ENCODE data around the gene PCGF2. TPM values are rescaled to one million over a fixed set of nuclear protein-coding genes. Genes with fewer than 3 reads are reported as not detected.

PCGF2 gene
- polyA plus RNA-seq, 3 donors, result 0.60 TPM; not detected in 2

DNA sequence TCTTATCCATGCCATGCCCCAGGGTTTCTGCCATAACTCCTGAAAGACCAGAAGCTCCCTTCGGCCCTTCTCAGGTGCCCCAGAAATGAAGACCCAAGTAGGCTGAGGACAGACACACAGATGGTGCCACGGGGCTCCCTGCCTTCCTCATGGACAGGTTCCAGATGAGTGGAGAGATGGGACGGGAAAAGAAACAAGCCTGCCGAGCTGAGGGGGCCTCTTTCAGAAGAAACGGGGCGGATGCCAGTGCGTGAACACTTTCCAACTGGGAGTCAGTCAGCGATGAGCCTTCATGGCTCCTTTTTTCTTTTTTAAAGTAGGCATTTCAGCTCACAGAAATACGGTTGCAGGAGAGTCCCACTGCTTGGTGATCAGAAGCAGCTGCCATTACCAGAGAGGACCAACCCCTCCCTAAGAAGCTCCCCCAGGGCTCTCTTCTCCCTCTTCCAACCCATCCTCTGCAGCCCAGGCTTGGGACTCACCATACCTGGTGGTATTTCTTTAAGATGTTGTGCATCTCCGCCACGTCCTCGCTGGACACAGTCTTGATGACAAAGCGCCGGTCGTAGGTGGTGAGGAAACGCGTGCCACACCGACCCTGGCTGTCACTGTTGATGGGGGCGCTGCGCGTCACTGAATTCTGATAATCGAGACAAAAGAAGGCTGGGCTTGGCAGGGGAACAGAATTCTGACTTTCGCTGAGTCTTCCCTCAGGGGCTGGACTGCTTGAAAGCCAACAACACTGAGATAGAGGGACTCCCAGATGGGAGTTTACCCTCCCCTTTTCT is 32.0 kb upstream of the PCGF2 start:
- H2AFZ ChIP-seq (ENCODE audit: insufficient read depth, low read depth, low read length, poor library complexity, severe bottlenecking), result no peak overlapping the region
- H3K4me3 ChIP-seq (replicated peaks in 1 of 3; ENCODE audit: low read depth in 2 of 3, low read length in 3 of 3), result no peak overlapping the region
- no peaks in the 10 kb centered on the region for H3K27me3 ChIP-seq (ENCODE audit: control insufficient read depth in 2 of 2, insufficient read depth in 2 of 2, low read length in 2 of 2)
- Mint-ChIP-seq H3K27ac (peak overlapping the region in 2 of 7 donors; percentile 43 to 62), H3K36me3 (peaks cover 77 to 100% of the 10 kb centered on the region in 2 donors), H3K4me1 (no peaks in the 10 kb centered on the region), H3K4me3 (no peak overlapping the region), H3K27me3 (ENCODE audit: low read depth in 3 of 3) (no peaks in the 10 kb centered on the region), H3K9me3 (no peaks in the 10 kb centered on the region)
- intact Hi-C loops (cut with micrococcal nuclease), result no loop called here
- TF ChIP-seq, protein P1, sequence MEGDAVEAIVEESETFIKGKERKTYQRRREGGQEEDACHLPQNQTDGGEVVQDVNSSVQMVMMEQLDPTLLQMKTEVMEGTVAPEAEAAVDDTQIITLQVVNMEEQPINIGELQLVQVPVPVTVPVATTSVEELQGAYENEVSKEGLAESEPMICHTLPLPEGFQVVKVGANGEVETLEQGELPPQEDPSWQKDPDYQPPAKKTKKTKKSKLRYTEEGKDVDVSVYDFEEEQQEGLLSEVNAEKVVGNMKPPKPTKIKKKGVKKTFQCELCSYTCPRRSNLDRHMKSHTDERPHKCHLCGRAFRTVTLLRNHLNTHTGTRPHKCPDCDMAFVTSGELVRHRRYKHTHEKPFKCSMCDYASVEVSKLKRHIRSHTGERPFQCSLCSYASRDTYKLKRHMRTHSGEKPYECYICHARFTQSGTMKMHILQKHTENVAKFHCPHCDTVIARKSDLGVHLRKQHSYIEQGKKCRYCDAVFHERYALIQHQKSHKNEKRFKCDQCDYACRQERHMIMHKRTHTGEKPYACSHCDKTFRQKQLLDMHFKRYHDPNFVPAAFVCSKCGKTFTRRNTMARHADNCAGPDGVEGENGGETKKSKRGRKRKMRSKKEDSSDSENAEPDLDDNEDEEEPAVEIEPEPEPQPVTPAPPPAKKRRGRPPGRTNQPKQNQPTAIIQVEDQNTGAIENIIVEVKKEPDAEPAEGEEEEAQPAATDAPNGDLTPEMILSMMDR (IDR thresholded peaks at IDR 0.05), result no peak
- no peak for DNase-seq
- no peaks in the 10 kb centered on the region for H4K20me1 ChIP-seq (ENCODE audit: insufficient read depth, low read length)
- H3K9me3 ChIP-seq (replicated peaks in 1 of 2; ENCODE audit: control insufficient read depth in 1 of 2, insufficient read depth in 1 of 2, low read length in 2 of 2), result no peaks in the 10 kb centered on the region
- H3K27ac ChIP-seq (ENCODE audit: low read depth in 1 of 2, low read length in 2 of 2), result no peak overlapping the region
- H3K9ac ChIP-seq (ENCODE audit: insufficient read depth, low read length, poor library complexity, severe bottlenecking), result no peak overlapping the region
- peaks cover 93 to 100% of the 10 kb centered on the region in 2 donors for H3K36me3 ChIP-seq (replicated peaks in 1 of 2; ENCODE audit: control insufficient read depth in 1 of 2, insufficient read depth in 2 of 2, low read length in 2 of 2)
- no peaks in the 10 kb centered on the region for H3K4me1 ChIP-seq (ENCODE audit: control insufficient read depth in 1 of 2, insufficient read depth in 2 of 2, low read length in 2 of 2)
- 96% methylated on average over 18 of the region's 23 CpGs for WGBS (ENCODE audit: insufficient coverage)
- H3K4me2 ChIP-seq (replicated peaks; ENCODE audit: extremely low read depth, low read length, poor library complexity, severe bottlenecking), result no peak overlapping the region
- H3K79me2 ChIP-seq (ENCODE audit: insufficient read depth, low read length), result no peaks in the 10 kb centered on the region

DNA sequence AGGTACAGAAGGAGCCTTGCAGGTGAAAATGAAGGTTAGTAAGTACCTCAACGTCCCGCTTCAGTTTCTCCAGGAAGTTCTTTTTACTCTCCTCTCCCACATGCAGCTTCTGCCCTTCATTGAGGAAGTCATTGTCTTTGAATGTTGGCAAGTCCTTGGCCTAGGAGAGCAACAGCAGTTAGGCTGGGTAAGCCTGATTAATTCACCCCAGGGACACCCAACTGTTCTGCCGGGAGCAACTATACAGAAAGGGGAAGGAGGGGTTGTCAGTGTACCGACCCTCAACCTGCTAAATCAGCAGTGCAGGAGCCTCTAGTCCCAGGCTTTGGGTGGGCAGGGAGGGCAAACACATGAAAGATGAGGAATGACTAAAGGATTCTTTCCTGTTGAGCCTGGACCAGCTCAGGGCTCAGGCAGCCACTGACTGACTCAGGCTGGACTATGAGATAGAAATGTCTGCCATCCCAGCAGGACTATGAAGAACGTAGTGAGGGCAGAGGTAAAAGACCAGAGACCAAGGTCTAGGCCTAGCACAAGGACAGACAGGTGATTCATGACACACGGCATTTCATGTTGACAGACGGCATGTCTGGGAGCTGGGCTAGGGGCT is 29.6 kb upstream of the PCGF2 start:
- H3K4me3 Mint-ChIP-seq, result no peak overlapping the region
- no peak for DNase-seq
- peak overlapping the region in 1 of 7 donors; percentile 55 for H3K27ac Mint-ChIP-seq
- Histone ChIP-seq H3K27me3 (ENCODE audit: control insufficient read depth in 2 of 2, insufficient read depth in 2 of 2, low read length in 2 of 2) (no peaks in the 10 kb centered on the region), H3K9ac (ENCODE audit: insufficient read depth, low read length, poor library complexity, severe bottlenecking) (no peak overlapping the region), H3K4me1 (ENCODE audit: control insufficient read depth in 1 of 2, insufficient read depth in 2 of 2, low read length in 2 of 2) (no peaks in the 10 kb centered on the region), H2AFZ (ENCODE audit: insufficient read depth, low read depth, low read length, poor library complexity, severe bottlenecking) (no peak overlapping the region), H3K9me3 (replicated peaks in 1 of 2; ENCODE audit: control insufficient read depth in 1 of 2, insufficient read depth in 1 of 2, low read length in 2 of 2) (no peaks in the 10 kb centered on the region), H3K27ac (ENCODE audit: low read depth in 1 of 2, low read length in 2 of 2) (no peak overlapping the region), H4K20me1 (ENCODE audit: insufficient read depth, low read length) (no peaks in the 10 kb centered on the region), H3K4me3 (replicated peaks in 1 of 3; ENCODE audit: low read depth in 2 of 3, low read length in 3 of 3) (no peak overlapping the region), H3K79me2 (ENCODE audit: insufficient read depth, low read length) (no peaks in the 10 kb centered on the region), H3K36me3 (replicated peaks in 1 of 2; ENCODE audit: control insufficient read depth in 1 of 2, insufficient read depth in 2 of 2, low read length in 2 of 2) (peaks cover 92 to 98% of the 10 kb centered on the region in 2 donors), H3K4me2 (replicated peaks; ENCODE audit: extremely low read depth, low read length, poor library complexity, severe bottlenecking) (no peak overlapping the region)
- no peaks in the 10 kb centered on the region for H3K9me3 Mint-ChIP-seq
- H3K36me3 Mint-ChIP-seq, result peaks cover 76 to 99% of the 10 kb centered on the region in 2 donors
- H3K27me3 Mint-ChIP-seq (ENCODE audit: low read depth in 3 of 3), result peaks cover 0 to 2% (median 0%) of the 10 kb centered on the region in 3 donors
- no peaks in the 10 kb centered on the region for H3K4me1 Mint-ChIP-seq
- intact Hi-C loops (cut with micrococcal nuclease), result no loop called here
- WGBS (ENCODE audit: insufficient coverage), result 74% methylated on average over 3 of the region's 7 CpGs
- TF ChIP-seq, protein P1 (IDR thresholded peaks at IDR 0.05), result no peak
